Muscle of arm (tissue), 12 donors: ENCODE measurements around the gene SECISBP2. TPM values are rescaled to one million over a fixed set of nuclear protein-coding genes. Genes with fewer than 3 reads are reported as not detected.

Experiments
- DNase-seq: peaks from one replicate; pipeline ENCODE4 v3.0.0-alpha.2; 2013
- polyA plus RNA-seq, 12 donors: library from polyadenylated mRNA; unstranded; fragments of 120-200 nt; gene quantifications; one replicate each; pipeline ENCODE4 v1.2.1, GENCODE V29; 2013; ENCODE audit not compliant: insufficient read length in 12 of 12

Gene SECISBP2
- polyA plus RNA-seq, 12 donors = 32.3 to 68.2 (median 45.0) TPM; not detected in 1

DNA sequence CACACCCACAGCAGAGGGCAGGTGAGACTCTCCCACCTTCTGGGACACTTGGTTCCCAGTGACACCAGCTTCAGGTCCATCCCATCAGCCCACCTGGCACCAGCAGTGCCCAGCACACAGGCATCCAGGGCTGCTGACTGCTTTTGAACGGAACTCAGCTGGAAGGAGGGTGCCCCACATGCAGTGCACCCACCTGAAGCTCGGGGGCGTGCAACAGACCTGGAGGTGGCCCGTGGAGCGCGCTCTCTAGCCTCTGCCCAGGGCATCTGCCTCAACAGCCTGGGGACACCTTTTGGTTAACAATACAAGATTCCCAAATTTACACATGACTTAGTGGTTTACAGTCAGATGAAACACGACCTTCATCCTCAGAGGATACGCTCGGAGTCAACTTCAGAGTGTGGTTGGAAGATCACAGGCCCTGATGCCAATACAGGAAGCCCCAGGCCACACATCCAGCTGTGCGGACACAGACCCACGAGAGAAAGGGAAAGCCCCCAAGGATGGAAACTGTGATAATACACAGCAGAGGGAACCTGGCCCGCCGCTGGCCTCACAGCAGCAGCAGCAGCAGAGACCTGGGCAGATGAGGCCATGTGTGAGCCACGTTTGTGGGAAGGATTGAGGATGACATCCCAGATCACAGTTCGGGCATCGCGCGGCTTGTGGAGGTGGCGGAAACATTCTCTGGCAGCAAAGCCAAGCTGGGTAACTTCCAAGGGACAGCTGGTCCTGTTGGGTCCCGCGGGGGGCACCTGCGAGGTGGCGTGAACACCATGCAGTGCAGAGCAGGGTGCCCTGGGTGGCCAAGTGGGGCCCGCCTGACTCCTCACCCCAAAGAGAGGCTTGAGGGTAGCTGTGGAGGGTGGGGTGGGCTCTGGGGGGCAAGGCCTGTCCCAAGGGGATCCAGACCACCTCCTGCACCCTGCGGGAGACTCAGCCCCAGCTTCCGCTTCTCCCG, 64.0 kb downstream of the SECISBP2 start:
- no peak for DNase-seq

DNA sequence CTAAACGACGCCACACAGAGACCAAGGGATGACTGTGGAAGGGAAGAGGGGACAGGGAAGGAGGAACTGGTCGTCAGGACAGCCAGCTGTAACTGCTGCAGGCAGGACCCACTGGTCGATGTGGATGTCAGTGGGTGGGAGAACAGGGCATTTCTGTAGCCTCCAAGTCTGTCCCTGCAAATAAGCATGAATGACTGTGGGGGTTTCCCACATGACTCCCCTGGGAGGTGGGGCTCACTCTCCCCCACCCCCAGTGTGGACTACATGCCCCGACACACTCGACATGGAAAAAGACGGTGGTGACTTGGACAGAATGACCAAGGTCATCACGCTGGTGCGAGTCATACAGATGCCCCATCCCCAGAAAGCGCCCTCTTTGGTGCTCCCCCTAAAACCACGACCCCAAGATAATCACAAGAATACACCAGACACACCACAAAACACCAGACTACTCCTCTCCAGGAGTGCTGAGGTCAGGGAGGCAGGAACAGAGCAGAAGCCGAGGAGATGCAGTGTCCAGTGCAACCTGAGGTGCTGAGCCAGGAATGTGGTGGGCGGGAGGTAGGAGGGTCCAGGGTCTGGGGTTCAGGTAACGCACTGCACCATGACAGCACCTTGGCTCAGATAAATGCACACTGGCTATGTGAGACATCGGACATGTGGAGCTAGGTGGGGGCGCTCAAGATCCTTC, 64.9 kb downstream of the SECISBP2 start:
- DNase-seq = no peak

DNA sequence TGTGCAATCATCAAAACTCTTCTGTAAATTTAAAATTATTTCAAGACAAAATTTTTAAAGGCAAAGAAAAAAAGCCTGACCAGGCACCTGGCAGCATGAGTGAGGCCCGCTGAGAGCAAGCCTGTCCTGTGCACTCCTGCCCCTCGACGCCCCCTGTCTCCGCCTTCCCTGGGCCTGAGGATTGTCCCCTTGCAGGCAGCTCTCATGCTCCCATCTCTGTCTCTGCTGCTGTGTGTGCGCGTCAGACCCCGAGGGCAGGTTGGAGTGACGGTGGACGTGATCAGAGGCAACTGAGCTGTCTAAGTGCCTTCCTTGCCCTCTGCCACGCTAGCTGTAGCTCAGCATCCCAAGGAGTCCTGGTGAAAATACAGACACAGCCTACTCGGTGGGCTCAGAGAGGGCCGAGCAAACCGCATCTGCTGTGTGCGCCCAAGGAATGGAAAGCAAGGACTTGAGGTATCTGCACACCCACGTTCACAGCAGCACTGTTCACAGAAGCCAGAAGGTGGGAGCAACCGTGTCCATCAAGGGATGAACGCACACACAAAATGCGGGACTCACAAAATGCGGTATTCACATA, 65.5 kb downstream of the SECISBP2 start:
- DNase-seq = no peak

DNA sequence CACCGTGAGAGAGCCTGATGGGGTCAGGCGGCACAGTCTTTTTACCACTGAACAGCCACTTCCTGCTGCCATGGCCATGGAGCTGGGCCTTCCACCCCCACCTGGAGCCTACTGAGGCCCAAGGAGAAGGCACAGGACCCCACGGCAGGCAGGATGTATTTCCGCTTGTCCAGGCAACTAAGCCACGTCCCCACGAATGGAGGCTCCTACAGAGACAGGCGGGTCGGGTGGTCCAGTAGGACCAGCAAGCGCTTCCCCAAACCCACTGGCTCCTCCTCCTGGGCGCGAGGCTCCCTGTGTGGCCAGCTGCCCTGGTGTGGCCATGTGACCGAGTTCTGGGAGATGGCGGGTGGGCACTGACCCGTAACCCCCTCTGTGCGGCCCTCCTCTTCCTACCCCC, 66.5 kb downstream of the SECISBP2 start:
- no peak for DNase-seq

DNA sequence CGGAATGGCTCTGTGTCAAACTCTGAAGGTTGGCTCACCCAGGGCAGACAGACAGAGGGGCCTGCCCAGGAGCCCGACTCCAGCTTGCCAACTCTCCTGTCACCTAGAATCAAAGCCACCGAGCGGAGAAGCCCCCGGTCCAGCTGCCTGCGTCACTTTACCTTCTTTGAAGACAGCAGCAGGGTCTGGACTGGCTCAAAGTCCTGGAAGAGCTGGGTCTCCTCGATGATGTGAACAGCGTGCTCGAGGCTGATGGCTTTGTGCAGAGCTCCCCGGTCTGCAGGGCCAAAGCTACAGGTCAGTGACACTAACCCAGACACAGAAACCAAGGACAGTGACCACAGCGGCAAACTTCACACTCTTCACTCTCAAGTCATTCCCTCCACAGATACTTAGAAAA, 67.9 kb downstream of the SECISBP2 start:
- no peak for DNase-seq

DNA sequence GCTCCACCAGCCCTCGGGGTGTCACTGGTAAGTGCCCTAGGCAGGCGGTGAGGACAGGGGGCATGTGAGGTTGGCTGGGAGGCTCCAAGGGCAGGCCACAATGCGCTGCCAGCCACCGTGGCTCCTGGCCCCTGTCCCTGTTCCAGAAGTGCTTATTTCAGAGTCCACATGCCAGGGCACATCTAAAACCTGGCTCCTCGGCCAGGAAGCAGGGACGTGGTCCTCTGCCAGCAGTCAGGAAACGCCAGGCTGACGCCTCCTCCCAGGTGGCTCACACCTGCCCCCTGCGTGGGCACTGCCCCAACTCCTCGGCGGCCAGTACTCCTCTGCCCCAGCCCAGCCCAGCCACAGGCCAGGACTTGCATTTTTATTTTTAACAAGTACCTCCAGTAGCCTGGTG, 68.5 kb downstream of the SECISBP2 start:
- no peak for DNase-seq

DNA sequence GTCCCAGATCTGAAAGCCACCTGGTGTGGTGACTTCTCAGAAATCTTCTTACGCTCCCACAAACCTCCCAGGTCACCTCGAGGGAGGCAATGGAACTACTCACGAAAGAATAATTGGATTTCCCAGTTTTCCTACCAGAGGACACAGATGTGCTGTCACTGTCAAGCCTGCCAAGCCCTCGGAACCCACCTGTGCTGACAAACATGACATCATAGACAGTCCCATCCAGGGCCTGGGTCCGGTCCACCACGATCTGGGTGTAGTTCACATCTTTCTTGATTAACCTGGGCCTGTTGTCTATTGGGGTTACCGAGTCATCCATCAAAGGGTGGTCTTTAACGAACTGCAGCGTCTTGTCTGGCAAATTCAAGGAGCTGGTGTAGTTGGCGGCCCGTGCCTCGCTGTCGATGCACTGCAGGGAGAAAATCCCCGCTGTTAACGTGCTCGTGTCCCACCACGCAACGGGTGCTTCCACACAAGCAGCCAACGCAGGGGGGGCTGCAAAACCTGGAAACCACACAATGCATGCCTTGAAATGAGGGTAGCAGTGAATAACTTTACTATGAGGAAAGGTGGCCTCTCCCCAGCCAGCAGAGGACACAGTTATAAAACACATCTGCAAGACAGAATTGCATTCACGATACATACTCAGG, 69.0 kb downstream of the SECISBP2 start:
- no peak for DNase-seq

DNA sequence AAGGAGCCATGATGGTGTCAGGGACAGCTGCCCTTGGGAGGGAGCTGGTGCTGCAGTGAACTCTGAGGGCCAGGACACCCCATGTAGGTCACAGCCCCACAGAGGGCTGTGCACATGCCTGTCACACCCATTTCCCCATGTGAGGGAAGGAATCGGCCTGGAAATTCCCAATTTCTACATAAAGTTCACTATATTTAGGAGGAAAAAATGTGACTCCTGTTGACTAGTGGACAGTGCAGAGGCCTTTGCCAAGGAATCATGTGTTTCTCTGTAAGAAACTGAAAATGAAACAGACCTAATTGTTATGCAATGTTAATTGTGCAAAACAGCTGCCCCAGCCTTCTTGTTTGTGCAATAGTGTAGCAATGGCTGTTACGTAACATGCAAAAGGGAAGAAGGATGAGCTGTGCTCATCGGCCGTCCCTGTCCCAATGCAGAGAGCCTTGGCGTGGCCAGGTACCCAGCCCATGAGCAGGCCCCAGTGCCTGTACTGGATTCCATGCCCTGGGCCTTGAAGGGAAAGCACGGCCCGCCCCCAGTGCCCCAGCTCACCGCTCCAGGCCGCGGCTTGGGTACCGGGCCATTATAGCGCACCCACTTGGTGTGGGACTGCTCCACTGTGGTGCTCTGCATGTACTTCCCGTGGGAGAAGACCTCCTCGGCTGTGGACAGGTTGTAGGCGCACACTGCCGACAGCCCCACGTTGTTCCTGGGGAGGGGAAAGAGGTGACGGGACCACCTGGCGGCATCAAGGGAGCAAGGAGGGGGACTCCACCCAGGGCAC, 70.0 kb downstream of the SECISBP2 start:
- DNase-seq = peak; percentile 23

DNA sequence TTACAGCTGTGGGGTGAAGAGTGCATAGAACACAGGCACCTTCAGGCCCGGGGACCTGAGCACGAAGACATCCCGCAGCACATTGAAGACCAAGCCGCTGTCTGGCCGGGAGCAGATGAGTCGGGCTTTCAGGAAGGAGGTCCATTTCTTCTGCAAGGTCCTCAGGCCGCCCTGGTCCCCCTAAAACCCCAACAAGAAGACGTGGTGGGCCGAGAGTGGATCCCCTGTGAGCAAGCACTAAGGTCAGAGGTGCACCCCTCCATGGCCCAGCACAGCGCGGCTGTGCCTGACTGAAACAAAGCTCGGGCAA, 70.5 kb downstream of the SECISBP2 start:
- DNase-seq = no peak

DNA sequence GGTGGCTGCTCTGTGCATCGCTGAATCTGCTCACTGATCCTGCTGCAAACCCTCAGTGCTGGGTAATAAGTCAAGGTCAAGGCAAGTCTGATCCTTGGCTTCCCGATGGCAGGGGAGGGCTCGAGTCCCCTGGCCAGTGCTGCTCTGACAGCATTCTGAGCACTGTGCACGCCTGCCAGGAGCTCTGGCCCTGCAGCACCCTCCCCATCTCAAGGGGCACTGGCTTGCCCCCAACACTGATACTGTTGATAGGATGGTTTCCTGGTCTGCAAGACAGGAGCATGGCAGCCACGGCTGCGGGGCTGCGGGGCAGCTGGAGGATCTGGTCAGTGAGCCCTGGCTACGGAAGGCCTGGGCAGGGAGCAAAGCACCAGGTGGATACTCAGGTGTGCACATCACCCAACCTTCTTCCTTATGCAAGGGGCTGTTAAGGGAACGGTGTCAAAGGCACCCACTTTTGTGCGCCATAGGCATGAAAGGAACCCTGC, 71.8 kb downstream of the SECISBP2 start:
- no peak for DNase-seq

DNA sequence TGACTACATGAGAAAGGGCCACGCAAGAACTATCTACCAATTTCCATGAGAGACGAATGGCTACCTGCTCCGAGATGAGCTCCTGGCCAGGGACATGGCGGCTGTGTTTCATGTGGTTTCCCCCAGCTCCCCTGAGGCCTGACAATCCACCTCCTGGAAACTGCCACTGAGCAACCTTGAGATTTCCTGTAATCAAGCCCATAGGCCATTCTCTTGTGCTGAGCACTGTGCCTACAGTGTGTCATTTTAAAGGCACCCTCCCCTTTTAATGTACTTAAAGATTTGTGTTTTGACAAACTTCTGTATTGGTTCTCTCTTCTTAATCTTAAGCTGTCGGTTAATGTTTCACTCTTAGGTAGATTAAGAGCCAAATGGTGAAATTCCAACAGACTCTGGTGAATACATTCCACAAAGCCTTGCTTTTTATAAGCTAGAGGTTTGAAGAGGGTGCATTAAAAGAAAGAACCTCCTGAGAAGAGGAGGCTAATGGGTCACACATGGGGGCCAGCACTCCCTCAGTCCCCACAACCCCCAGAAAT, 72.3 kb downstream of the SECISBP2 start:
- DNase-seq = no peak

DNA sequence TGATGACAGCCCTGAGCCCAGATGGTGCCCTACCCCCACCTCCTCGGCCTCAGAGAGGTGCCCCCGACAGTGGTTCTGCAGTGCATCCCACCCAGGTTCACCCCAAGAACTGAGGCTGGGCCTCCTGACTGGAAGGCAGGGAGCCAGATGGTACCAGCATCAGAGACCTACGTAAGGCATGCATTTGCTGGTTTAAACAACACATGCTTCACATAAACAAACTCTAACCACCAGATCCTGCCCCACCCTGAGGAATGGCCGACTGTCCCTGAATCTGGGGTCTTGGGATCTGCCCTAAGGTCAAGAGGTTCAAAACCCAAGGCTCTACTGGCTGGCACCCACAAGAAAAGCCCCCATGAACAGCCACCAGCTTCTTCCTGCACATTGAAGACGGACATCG, 73.3 kb downstream of the SECISBP2 start:
- no peak for DNase-seq

DNA sequence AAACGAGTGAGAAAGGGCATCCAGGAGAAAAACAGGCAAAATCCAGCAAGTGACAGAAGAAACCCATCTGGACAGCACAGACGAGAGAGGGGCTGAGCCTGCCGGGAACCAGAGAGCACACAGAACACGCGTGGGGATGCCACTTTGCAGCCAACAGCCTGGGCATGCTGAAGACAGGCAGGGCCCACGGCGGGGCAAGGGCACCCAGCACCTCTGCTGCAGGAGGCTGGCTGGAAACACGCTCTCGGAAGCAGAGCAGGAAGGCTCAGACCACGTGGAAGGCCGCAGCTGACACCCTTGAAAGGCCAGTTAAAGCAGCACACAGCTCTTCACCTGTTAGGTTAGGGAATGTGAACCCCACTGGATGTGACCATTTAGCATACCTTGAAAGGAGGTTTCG, 76.1 kb downstream of the SECISBP2 start:
- no peak for DNase-seq

DNA sequence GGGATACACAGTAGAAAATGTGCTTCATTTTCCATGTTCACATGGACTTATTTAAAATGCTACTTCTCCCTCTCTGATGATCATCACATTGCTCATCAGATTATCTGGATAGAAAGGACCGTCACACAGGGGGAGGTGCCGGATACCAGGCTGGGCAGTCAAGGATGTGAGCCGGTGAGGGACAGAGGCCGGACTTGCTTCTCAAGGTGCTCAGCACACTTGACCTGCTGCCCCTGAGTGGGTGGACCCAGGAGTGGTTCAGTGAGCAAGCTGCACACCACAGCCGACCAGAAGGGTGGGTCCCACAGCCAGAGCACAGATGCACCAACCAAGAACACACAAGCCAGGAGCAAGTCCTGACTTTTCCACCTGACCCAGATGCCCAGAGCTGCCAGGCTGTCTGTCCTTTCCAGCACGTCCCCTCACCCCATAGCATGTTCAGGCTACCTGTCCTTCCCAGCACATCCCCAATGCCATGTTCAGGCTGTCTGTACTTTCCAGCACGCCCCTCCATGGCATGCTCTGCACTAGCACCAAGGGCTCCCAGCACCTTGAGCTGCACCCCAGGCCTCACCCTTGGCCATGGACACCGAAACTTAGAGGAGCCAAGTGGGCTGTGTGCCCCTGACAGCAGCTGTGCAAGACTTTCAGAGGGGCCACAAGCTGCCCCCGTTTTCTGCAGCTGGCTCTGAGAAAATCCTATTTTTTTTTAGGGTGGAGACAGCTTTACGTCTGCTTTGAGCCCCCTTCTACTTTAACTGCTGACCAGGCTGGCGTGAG, 77.8 kb downstream of the SECISBP2 start:
- no peak for DNase-seq

DNA sequence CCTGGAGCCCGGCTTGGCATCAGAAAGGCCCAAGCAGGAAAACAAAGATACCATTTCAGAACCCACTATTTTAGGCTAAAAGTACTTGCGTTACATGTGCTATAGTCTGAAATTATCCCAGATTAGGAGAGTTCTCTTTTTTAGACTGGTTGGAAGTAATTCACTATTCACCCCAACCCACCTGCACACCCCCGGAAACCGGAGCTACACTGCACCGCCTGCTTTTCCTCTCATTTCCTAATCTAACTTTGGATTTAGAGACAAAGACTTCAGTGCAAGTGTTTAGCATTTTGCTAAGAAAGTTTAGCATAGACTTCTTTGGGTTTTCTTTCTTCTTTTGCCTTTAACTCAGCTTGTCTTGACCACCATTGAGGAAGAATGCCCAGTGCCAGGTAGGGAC, 79.2 kb downstream of the SECISBP2 start:
- no peak for DNase-seq

DNA sequence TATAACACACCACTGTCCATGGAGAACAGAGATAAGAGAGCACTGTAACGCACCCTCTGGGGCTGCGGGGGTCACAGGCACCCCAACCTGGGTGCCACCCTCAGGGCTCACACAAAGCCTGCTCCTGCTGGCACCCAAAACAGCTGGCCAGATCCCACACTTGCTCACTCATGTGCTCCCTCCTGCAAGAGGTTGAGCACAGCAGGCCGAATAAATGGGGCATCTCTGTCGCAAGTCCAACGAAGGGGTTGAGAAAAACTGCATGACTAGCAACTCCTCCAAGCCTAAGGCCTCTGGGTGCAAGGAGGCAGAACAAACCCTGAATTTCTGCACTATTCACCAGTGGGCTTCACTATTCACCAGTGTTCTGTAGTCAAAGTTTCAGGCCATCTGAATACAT, 80.3 kb downstream of the SECISBP2 start:
- no peak for DNase-seq

DNA sequence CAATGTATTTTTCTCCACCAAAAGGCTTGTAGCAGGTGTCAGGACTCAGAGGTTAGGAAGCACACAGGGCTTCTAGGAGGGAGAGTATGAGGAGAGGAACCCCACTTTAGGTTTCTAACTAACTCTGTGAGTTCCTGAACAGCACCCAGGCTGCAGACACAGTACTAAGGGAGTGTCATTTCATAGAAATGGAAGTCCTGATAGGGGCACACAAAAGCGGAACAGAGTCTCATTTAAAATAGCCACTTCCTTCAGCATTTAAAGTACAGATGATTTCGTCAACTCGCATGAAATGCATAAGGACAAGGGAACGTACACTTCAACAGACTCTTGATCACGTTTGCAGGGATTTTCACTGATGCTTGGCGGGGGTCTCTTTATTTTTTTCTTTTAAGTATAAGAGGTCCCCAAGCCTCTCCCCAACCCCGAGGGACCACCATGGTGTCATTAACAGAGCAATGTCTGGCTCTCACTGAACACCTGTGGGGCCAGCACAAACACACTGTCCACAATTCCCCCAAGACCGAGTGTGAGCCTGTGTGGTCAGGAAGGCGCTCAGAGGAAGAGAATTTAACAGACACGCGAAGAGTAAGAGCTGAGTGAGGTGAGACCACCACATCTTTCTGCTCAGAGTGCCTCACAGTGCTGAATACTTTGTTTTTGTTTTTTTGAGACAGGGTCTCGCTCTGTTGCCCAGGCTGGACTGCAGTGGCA, 82.3 kb downstream of the SECISBP2 start:
- no peak for DNase-seq

DNA sequence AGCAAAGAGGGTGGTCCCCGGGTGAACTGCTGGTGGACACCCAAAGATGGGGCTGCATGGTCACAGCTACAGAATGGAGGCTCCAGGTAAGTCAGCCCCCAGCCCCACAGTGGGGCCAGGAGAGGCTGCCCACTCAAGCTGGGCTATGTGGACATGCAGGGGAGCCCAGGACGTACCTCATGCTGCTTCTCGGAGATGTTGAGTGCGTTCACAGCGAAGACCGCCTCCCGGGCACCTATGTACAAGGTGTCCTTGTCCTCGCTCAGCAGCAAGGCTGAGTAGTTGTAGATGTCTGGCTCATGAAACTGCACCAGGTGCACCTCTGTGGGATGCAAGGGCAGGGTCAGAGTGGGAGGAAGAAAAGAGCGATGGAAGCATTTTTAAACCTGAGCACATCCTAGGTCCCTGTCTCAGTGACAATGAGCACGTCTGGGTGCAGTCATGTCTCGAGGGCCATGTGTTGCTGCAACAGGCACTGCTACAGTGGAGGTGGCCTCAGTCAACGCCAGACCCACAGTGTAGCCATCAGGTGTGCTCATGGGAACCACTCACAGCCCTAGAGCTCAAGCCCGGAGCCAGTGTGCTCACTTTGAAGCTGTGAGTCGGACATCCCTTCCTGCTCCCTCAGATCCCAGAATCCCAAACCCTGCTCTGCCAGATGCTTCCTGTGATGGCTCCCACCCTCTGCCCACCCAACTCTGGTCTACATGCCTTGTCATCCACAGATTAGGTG, 84.6 kb downstream of the SECISBP2 start:
- no peak for DNase-seq

DNA sequence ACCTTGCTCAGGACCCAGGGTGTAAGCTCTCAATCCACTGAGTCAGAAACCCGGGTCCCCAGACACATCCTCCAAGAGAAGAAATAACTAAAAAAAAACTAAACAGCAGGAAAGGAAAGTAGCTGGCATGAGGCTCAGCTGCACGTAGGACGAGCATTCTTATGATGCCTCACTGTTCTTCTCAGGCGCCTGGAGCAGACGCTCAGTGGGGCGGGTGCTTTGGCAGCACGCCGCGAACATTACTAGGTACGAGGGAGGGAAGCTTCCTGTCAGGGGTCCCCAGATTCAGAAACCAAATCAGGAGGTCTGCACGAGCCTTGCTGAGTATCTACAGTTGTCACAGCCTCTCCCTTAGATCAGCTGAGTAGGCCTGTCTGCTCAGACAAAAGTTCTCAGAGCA, 85.8 kb downstream of the SECISBP2 start:
- no peak for DNase-seq
